HUES6 (cell line): ENCODE data around the gene A4GALT.
"Not testable (repeated sequence)": the region's sequence is repeated elsewhere in the genome, so short reads cannot be mapped to it uniquely, and the experiment has no call there.

Experiments used
- H3K27ac ChIP-seq: 2 replicates; pipeline ENCODE4 v1.7.0; 2013; ENCODE audit warnings: low read depth, mild to moderate bottlenecking, low read length, inconsistent platforms
- H3K27me3 ChIP-seq: 2 replicates; pipeline ENCODE4 v1.6.1; 2013; ENCODE audit warnings: low read length; ENCODE audit not compliant: control insufficient read depth, insufficient read depth
- H3K36me3 ChIP-seq: 2 replicates; pipeline ENCODE4 v1.6.1; 2013; ENCODE audit warnings: low read length; ENCODE audit not compliant: control insufficient read depth, insufficient read depth
- H3K4me1 ChIP-seq: 2 replicates; pipeline ENCODE4 v1.6.1; 2013; ENCODE audit warnings: low read length; ENCODE audit not compliant: control insufficient read depth, insufficient read depth
- H3K4me3 ChIP-seq: 2 replicates; pipeline ENCODE4 v1.5.1; 2013; ENCODE audit warnings: low read depth, low read length
- H3K9ac ChIP-seq: one replicate; pipeline ENCODE4 v1.6.1; 2013; ENCODE audit warnings: mild to moderate bottlenecking, low read length
- H3K9me3 ChIP-seq: 2 replicates; pipeline ENCODE4 v1.6.1; 2013; ENCODE audit warnings: low read depth, low read length; ENCODE audit not compliant: control insufficient read depth, insufficient read depth

A4GALT gene

DNA sequence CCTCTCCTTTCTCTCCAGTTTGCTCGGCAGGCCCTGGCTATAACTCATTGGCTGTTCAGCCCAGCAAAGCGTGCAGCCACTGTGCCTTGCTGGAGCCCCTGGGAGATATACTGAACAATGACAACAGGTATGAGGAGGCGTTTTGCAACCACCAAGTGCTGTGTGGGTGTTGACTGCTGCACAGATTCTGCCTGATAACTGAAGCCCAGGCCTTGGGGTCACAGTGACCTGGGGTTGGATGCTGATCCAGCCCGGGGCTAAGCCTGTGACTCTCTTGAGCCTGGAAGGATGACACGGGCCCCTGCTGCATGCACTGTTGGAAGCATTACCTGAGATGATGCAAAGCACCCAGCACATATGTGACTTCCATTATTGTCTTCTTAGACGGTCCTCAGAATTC lies 13.7 kb upstream of the A4GALT start:
- Histone ChIP-seq H3K27me3 (no peaks in the 10 kb centered on the region), H3K4me3 (no peak overlapping the region), H3K4me1 (peaks cover under 1% of the 10 kb centered on the region; the same call in 1 of the 2 replicates), H3K27ac (no peak overlapping the region), H3K36me3 (no peaks in the 10 kb centered on the region), H3K9ac (no peak overlapping the region), H3K9me3 (no peaks in the 10 kb centered on the region)

DNA sequence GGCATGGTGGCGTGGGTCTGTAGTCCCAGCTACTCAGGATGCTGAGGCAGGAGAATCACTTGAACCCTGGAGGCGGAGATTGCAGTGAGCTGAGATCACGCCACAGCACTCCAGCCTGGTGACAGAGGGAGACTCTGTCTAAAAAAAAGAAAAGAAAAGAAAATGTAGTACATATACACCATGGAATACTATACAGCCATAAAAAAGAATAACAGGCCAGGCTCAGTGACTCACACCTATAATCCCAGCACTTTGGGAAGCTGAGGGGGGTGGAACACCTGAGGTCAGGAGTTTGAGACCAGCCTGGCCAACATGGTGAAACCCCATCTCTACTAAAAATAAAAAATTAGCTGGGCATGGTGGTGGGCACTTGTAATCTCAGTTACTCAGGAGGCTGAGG lies 12.7 kb upstream of the A4GALT start:
- not testable (repeated sequence) for H3K9me3 ChIP-seq, H3K4me3 ChIP-seq, H3K36me3 ChIP-seq, H3K27ac ChIP-seq, H3K4me1 ChIP-seq, H3K9ac ChIP-seq, H3K27me3 ChIP-seq

DNA sequence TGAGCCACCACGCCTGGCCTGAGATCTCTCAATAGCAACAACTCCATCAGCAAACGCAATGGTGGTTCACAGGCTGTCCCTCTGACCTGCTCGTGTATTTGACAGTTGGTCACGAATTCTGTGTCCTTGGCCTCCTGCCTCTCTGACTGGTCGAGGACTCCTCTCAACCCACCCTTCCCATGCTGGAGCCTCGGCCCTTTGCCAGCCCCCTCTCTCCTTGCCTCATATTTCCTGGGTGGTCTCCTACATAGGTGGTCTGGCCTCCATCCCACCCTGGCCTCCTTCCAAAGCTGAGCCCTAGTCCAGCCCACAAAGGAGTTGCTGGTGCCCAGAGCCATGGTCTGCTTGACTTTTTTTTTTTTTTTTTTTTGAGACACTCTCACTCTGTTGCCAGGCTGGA lies 11.4 kb upstream of the A4GALT start:
- H3K36me3 ChIP-seq, result no peaks in the 10 kb centered on the region
- H3K4me1 ChIP-seq, result no peaks in the 10 kb centered on the region; the same call in 1 of the 2 replicates
- no peak overlapping the region for H3K27ac ChIP-seq
- no peak overlapping the region for H3K9ac ChIP-seq
- no peaks in the 10 kb centered on the region for H3K27me3 ChIP-seq
- no peaks in the 10 kb centered on the region for H3K9me3 ChIP-seq
- H3K4me3 ChIP-seq, result no peak overlapping the region

DNA sequence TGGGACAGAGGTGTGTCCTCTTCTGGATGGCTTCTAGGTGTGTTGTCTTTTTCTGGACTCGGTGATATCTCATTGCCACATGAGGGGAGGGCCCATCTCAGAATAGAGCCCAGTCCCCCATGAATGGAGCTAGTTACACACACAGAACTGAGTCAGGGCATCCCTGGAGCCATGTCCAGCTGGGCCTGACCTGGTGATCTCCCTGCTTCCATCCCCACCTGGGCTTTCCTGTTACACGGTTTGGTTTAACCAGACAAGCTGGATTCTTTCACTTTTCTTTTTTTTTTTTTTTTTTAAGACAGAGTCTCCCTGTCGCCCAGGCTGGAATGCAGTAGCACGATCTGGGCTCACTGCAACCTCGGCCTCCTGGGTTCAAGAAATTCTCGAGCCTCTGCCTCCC lies 6.1 kb upstream of the A4GALT start:
- Histone ChIP-seq H3K4me3 (no peak overlapping the region), H3K9me3 (no peaks in the 10 kb centered on the region), H3K36me3 (no peaks in the 10 kb centered on the region), H3K9ac (no peak overlapping the region), H3K4me1 (no peaks in the 10 kb centered on the region; the same call in 1 of the 2 replicates), H3K27ac (no peak overlapping the region), H3K27me3 (peaks cover 10% of the 10 kb centered on the region)

DNA sequence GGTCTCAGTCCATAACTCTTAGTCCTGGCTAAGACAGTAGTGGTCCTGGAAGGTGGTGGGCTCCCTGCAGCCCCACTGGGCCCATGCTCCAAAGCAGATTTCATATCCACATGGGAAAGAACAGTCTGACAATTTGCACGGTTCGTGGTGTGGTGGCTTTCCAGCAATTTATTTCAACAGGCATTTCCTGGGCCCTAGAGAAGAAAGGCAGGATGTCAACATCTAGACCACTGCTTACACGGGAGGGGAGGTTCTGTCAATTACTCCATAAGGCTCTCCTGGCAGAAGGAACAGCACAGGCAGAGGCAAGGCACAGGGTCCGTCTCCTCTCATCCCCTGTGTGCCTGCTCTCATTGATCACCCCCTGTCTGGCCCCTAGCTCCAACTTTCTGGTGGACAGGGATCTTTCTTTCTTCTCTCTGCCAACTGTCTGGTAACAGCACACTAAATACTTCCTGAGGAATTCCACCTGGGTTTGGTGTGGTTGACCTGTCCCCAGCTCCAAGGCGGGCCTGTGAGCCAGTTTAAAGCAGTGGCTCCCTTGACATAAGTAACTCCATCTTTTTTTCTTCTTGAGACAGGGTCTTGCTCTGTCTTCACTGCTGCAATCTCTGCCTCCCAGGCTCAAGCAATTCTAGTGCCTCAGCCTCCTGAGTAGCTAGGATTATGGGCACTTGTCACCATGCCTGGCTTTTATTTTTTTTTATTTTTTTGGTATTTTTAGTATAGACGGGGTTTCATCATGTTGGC lies 5.1 kb upstream of the A4GALT start:
- Histone ChIP-seq H3K4me1 (no peaks in the 10 kb centered on the region; the same call in 1 of the 2 replicates), H3K9ac (no peak overlapping the region), H3K27ac (no peak overlapping the region), H3K27me3 (peaks cover 20% of the 10 kb centered on the region), H3K4me3 (no peak overlapping the region), H3K36me3 (no peaks in the 10 kb centered on the region), H3K9me3 (no peaks in the 10 kb centered on the region)

DNA sequence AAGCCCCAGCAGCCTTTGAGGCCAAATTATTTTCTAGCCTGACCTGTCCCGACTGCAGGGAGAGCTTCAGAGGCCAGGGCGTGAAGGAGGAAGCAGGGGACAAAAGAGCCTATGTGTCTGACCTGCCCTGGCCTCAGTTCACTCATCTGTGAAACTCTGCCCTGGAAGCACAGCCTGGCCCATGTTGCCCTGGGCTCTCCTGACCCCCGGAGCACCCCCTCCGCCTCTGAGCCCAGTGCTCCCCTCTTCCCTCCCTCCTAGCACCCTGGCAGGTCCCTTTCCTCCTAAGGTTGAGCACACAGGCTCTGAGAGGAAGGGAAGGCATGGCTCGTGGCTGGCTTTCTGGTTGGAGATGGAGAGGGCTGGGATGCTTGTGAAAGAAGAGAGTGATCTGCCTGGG lies 3.4 kb upstream of the A4GALT start:
- Histone ChIP-seq H3K4me3 (no peak overlapping the region), H3K4me1 (peaks cover 6% of the 10 kb centered on the region; the same call in 1 of the 2 replicates), H3K27me3 (peaks cover 34% of the 10 kb centered on the region), H3K27ac (no peak overlapping the region), H3K9ac (no peak overlapping the region), H3K36me3 (no peaks in the 10 kb centered on the region), H3K9me3 (no peaks in the 10 kb centered on the region)

DNA sequence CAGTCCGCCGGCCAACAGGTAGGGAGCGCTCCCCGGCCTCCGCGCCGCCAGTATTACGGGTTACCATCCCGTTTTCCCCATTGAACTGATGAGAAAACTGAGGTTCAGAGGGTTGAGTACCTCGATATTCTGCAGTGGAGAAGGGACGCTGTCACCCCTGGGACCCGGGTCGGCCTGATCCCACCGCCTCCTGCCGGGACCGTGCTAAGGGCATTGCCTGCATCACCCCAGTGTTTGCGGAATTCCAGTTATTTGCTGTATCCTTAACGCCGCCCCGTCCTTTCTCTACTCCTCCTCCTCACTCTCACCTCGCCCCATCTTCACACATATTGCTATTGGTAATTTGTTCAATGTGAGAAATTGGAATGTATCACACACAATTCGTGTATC lies 370 bp upstream of the A4GALT start:
- H3K4me3 ChIP-seq, result peak overlapping the region; percentile 71
- no peaks in the 10 kb centered on the region for H3K36me3 ChIP-seq
- H3K9ac ChIP-seq, result peak overlapping the region; percentile 52
- no peak overlapping the region for H3K27ac ChIP-seq
- H3K9me3 ChIP-seq, result no peaks in the 10 kb centered on the region
- H3K4me1 ChIP-seq, result peaks cover 24% of the 10 kb centered on the region
- peaks cover 41% of the 10 kb centered on the region for H3K27me3 ChIP-seq

DNA sequence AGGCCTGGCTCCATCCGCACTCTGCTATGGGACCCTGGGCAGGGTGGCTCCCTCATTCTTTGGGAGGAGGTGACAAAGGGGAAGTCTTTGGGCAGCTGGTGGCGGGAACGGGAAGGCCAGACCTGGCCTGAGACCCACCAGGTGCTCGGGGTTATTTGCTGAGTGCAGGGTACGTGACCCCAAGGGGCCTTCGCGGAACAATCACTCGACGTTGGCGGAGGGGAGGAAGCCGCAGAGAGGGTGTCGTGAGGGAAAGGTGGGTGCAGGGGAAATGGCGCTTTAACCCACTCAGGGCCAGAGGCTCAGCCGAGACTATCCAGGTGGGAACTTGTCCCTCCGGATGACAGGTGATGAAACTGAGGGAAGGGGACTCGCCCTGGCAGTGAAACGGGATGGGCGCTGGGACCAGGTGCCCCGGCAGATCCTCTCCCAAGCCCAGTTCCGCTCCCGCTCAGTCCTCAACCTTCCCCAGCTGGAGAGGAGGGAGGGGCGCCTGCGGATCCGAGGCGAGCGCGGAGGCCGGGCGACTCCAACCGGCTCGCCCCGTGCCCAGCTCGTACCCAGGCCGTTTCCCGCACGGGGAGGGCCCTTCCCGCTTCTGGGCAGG lies 911 bp downstream of the A4GALT start:
- H3K9me3 ChIP-seq, result no peaks in the 10 kb centered on the region
- H3K9ac ChIP-seq, result peak overlapping the region; percentile 36
- H3K27me3 ChIP-seq, result peaks cover 41% of the 10 kb centered on the region
- H3K4me1 ChIP-seq, result peaks cover 24% of the 10 kb centered on the region
- peak overlapping the region; percentile 77 for H3K4me3 ChIP-seq
- H3K27ac ChIP-seq, result no peak overlapping the region
- no peaks in the 10 kb centered on the region for H3K36me3 ChIP-seq

DNA sequence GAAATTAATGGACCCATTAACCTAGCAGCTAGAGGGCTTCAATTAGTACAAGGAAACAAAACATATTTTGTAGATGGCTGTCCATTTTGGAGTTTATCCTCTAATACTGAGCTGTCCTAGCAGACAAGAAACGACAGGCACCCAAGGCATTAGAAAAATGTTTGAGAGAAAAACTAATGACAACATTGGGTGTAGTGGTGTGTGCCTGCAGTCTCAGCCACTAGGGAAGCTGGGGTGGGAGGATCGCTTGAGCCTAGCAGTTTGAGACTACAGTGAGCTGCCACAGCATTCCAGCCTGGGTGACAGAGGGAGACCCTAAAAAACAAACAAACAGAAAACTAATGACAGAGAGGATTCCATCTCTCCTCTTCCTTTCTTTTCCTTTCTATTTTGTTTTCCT lies 1.5 kb downstream of the A4GALT start:
- no peak overlapping the region for H3K27ac ChIP-seq
- no peak overlapping the region for H3K9ac ChIP-seq

DNA sequence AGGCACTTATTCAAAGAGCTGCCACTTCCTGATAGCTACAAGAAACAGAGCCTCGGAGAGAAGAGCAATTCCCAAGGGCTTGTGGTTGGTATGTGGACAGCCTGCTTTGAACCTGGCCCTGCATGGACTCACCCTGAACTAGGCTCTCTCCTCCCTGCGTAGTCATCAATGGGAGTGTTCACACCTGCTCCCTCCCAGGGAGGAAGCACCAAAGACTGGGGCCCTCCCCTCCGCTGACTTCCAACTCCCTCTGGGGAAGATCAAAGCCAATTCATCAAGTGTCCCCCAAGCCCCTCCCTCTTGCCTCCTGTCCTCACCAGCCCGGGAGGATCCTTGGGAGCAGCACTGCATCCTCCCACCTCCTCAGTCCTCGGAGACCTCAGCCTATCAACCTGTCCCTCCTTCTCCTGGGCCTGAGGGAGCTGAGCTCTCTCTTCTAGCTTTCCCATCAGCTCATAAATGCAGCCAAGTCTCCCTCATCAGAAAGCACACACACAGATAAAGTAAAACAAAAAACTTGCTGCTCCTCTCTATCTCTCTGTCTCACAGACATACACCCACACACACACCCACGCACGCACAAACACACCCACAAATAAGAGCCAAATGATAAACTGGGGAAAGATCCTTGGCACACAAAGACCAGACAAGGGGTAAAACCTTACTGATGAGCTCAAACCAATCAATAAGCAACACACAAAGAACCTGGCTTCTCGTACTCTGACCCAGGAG lies 3.3 kb downstream of the A4GALT start:
- peaks cover 37% of the 10 kb centered on the region for H3K27me3 ChIP-seq
- no peaks in the 10 kb centered on the region for H3K36me3 ChIP-seq
- H3K4me3 ChIP-seq, result no peak overlapping the region
- peaks cover 24% of the 10 kb centered on the region for H3K4me1 ChIP-seq
- no peak overlapping the region for H3K9ac ChIP-seq
- H3K27ac ChIP-seq, result no peak overlapping the region
- H3K9me3 ChIP-seq, result no peaks in the 10 kb centered on the region

More for the DNA sequence above, 1.5 kb downstream of the A4GALT start:
- peaks cover 41% of the 10 kb centered on the region for H3K27me3 ChIP-seq
- no peaks in the 10 kb centered on the region for H3K36me3 ChIP-seq
- peaks cover 24% of the 10 kb centered on the region for H3K4me1 ChIP-seq
- peak overlapping the region; percentile 77 for H3K4me3 ChIP-seq
- H3K9me3 ChIP-seq, result no peaks in the 10 kb centered on the region

DNA sequence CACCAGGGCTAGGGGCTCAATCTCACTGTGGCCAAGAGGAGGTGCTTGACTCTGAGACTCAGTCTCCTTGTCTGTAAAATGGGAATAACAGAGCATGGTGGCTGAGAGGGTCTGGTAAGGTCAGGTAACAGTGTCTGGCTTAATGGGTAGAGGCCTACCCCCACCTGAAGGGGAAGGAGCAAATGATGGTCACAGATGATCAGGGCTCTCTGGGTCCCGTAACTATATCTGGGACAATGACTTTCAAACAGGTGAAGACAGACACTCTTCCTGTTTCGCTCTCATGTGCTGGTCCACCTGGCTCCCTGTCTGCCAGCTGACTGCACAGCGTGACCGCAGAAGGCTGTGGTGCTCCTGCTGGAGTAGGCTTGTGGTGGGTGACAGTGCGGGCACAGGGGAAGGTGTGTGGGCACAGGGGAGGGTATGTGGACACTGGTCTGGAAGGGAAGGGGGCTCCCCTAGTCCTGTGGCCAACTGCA lies 4.0 kb downstream of the A4GALT start:
- Histone ChIP-seq H3K9me3 (no peaks in the 10 kb centered on the region), H3K4me1 (peaks cover 24% of the 10 kb centered on the region), H3K27ac (no peak overlapping the region), H3K27me3 (peaks cover 31% of the 10 kb centered on the region), H3K9ac (no peak overlapping the region), H3K36me3 (no peaks in the 10 kb centered on the region), H3K4me3 (no peak overlapping the region)
